HFF-Myc (cell line): ENCODE results near the gene FANCC.

Source experiments
- DNase-seq: peaks from one replicate; pipeline ENCODE4 v3.0.0-alpha.2; 2011; ENCODE audit warnings: low read depth; ENCODE audit errors: extremely low read depth
- H3K4me3 ChIP-seq: replicated peaks from 2 replicates; pipeline ENCODE4 v1.5.1; 2011; ENCODE audit warnings: low read depth, mild to moderate bottlenecking, control low read depth, low read length
- CTCF ChIP-seq: IDR thresholded peaks from 2 replicates; pipeline ENCODE4 v1.5.1; 2012; ENCODE audit warnings: mild to moderate bottlenecking, low read depth, low read length, control low read depth; ENCODE audit errors: missing control alignments

FANCC gene

GRCh38 chr9:95115104-95115503 is 202.4 kb downstream of the FANCC start:
- TF ChIP-seq CTCF = no peak
- no peak overlapping the region for H3K4me3 ChIP-seq
- no peak for DNase-seq

GRCh38 chr9:95112436-95113280 is 204.9 kb downstream of the FANCC start:
- no peak for TF ChIP-seq CTCF
- no peak overlapping the region for H3K4me3 ChIP-seq
- no peak for DNase-seq

DNA sequence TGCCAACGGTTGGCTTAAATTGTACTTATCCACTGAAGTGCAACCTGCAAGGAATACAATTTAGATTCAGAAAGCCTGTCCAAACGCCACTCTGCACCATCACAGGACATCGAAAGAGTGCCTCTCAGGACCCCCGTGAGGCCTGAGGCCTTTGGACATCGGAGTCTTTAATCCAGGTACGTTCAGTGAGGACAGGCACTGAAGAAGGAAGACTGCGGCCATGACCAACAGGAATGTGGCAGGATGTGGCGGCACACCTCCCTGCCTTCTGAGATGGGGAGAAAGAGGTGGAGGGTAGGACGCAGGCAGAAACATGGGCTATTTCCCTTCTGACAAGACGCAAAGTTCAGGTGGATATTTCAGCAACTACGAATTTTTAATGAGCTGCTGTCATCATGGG is 205.8 kb downstream of the FANCC start:
- H3K4me3 ChIP-seq = no peak overlapping the region
- no peak for TF ChIP-seq CTCF
- no peak for DNase-seq

GRCh38 chr9:95110921-95111525 is 206.5 kb downstream of the FANCC start:
- H3K4me3 ChIP-seq = no peak overlapping the region
- TF ChIP-seq CTCF = no peak
- no peak for DNase-seq

DNA sequence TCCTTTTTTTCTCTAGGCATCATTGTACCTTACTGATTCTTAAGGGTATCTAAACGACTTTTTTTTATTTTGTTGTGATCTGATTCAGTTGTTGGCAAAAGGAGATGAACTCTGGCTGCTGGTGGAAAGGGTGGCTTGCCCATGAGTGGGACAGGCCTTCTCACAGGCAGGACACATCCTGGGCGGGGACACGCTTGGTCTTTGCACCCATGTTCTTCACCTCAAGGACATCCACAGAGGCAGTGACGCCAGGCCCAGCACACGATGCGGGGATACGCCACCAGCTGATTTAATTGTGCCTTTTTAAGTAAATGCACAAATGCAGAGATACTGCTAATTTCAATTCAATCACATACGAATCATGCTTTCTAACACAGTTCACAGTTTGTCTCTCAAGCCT is 208.1 kb downstream of the FANCC start:
- no peak overlapping the region for H3K4me3 ChIP-seq
- no peak for TF ChIP-seq CTCF
- DNase-seq = no peak

- TF ChIP-seq CTCF = no peak
- DNase-seq = no peak
- H3K4me3 ChIP-seq = no peak overlapping the region
These were observed 208.7 kb downstream of the FANCC start for GRCh38 chr9:95108777-95109176.
